Testis (tissue), 2 donors: ENCODE data around the gene RGR.

ENCODE experiments used
- POLR2A ChIP-seq: fragments of 450-650 bp; IDR thresholded peaks from one replicate; pipeline ENCODE4 v1.6.1; 2017; ENCODE audit warnings: antibody characterized with exemption, mild to moderate bottlenecking, moderate library complexity
- TF ChIP-seq, protein P1 (sequence below), 3 experiments: fragments of 450-650 bp in 2 of 3; fragments of 200-600 bp in 1 of 3; sonication (generic) in 1 of 3; IDR thresholded peaks; one replicate each; pipeline ENCODE4 v1.5.1; 2016 to 2019; ENCODE audit warnings: antibody characterized with exemption in 3 of 3, mild to moderate bottlenecking in 2 of 3, moderate library complexity in 1 of 3

DNA sequence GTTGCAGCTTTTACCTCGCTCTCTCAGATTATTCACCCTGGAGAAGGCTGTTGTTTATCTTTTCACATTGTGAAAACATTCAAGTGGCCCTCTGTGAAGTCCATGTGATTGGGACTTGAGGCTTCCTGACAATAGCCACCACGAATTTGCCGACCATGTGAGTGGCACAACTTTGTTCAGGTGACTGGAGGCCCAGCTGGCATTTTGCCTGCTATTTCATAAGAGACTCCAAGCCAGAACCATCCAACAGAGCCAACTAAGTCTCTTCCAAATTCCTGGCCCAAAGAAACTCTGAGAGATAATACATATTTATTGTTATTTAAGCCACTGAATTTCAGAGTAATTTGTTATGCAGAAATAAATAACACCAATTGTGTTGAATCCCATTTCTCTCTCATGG is 45.4 kb downstream of the RGR start:
- TF ChIP-seq POLR2A = no peak
- TF ChIP-seq, protein P1, sequence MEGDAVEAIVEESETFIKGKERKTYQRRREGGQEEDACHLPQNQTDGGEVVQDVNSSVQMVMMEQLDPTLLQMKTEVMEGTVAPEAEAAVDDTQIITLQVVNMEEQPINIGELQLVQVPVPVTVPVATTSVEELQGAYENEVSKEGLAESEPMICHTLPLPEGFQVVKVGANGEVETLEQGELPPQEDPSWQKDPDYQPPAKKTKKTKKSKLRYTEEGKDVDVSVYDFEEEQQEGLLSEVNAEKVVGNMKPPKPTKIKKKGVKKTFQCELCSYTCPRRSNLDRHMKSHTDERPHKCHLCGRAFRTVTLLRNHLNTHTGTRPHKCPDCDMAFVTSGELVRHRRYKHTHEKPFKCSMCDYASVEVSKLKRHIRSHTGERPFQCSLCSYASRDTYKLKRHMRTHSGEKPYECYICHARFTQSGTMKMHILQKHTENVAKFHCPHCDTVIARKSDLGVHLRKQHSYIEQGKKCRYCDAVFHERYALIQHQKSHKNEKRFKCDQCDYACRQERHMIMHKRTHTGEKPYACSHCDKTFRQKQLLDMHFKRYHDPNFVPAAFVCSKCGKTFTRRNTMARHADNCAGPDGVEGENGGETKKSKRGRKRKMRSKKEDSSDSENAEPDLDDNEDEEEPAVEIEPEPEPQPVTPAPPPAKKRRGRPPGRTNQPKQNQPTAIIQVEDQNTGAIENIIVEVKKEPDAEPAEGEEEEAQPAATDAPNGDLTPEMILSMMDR (IDR thresholded peaks at IDR 0.05) = no peak
